Measurements from ENCODE around the gene STXBP6. TPM values are rescaled to one million over a fixed set of nuclear protein-coding genes. Genes with fewer than 3 reads are reported as not detected.

Gene STXBP6
- total and polyA plus RNA-seq, 2 donors (not counting 3 experiments of a cell fraction or from before 2014, with no cell fraction given), result 0.06 TPM; not detected in 1

GRCh38 chr14:24804552-24805212, 245.3 kb downstream of the STXBP6 start:
- no peak overlapping the region for H3K9ac ChIP-seq (replicated peaks; ENCODE audit: extremely low read depth, insufficient read depth, low read length)
- no peaks in the 10 kb centered on the region for H4K20me1 ChIP-seq (replicated peaks; ENCODE audit: control insufficient read depth, extremely low read depth, insufficient read depth, low read length)
- no peak for TF ChIP-seq MYC (IDR thresholded peaks at IDR 0.05; ENCODE audit: low read depth, low read length)
- TF ChIP-seq FOS (IDR thresholded peaks at IDR 0.05; ENCODE audit: borderline replicate concordance, insufficient read depth, low read length), result no peak
- TF ChIP-seq EZH2 (IDR thresholded peaks at IDR 0.05; ENCODE audit: borderline replicate concordance, low read depth, low read length, severe bottlenecking), result no peak
- no peak for TF ChIP-seq JUN (IDR thresholded peaks at IDR 0.05; ENCODE audit: borderline replicate concordance, insufficient read depth, insufficient read length, low read depth)
- TF ChIP-seq POLR2AphosphoS5 (IDR thresholded peaks at IDR 0.05; ENCODE audit: insufficient read depth, low read depth, low read length), result no peak
- TF ChIP-seq, protein P1, sequence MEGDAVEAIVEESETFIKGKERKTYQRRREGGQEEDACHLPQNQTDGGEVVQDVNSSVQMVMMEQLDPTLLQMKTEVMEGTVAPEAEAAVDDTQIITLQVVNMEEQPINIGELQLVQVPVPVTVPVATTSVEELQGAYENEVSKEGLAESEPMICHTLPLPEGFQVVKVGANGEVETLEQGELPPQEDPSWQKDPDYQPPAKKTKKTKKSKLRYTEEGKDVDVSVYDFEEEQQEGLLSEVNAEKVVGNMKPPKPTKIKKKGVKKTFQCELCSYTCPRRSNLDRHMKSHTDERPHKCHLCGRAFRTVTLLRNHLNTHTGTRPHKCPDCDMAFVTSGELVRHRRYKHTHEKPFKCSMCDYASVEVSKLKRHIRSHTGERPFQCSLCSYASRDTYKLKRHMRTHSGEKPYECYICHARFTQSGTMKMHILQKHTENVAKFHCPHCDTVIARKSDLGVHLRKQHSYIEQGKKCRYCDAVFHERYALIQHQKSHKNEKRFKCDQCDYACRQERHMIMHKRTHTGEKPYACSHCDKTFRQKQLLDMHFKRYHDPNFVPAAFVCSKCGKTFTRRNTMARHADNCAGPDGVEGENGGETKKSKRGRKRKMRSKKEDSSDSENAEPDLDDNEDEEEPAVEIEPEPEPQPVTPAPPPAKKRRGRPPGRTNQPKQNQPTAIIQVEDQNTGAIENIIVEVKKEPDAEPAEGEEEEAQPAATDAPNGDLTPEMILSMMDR (IDR thresholded peaks at IDR 0.05; ENCODE audit: extremely low read depth in 1 of 2, insufficient read depth in 1 of 2, low read depth in 1 of 2, low read length in 2 of 2), result no peak
- TF ChIP-seq POLR2A (IDR thresholded peaks at IDR 0.05; ENCODE audit: low read depth, low read length), result no peak
- no peak for TF ChIP-seq GATA2 (IDR thresholded peaks at IDR 0.05; ENCODE audit: insufficient read depth, insufficient read length, low read depth, low read length)
- TF ChIP-seq, protein P2, sequence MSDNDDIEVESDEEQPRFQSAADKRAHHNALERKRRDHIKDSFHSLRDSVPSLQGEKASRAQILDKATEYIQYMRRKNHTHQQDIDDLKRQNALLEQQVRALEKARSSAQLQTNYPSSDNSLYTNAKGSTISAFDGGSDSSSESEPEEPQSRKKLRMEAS (IDR thresholded peaks at IDR 0.05; ENCODE audit: insufficient read depth, insufficient read length), result no peak
- H3K27me3 ChIP-seq (ENCODE audit: control insufficient read depth in 2 of 2, insufficient read depth in 2 of 2, low read length in 2 of 2), result peaks cover 2 to 4% of the 10 kb centered on the region in 2 experiments
- no peaks in the 10 kb centered on the region for H3K79me2 ChIP-seq (ENCODE audit: control insufficient read depth, insufficient read depth, low read length)
- no peaks in the 10 kb centered on the region for H3K36me3 ChIP-seq (ENCODE audit: control insufficient read depth in 2 of 2, extremely low read depth in 1 of 2, insufficient read depth in 2 of 2, low read length in 2 of 2)
- BruUV-seq (replicated peaks), result no TSS peak
- DNase-seq (ENCODE audit: low read depth, low spot score) (no peak), FAIRE-seq (no peak)
- dilution Hi-C loops (cut with MboI; ENCODE audit: extremely low pct_ligation_motif_present, low sequenced_read_pairs), result no loop called here
- no peak overlapping the region for H2AFZ ChIP-seq (ENCODE audit: low read depth, low read length)
- H3K27ac ChIP-seq (ENCODE audit: insufficient read depth, low read depth, low read length), result no peak overlapping the region
- no peak overlapping the region for H3K4me2 ChIP-seq (ENCODE audit: insufficient read depth, low read length)
- CTCF ChIA-PET, result interaction anchor here (0.7 to 2.4 kb wide), 3 partner anchors 14 to 608 kb away, joined by 3 to 29 read pairs (median 16); no protein-coding TSS in a partner anchor
- H3K4me3 ChIP-seq (replicated peaks in 1 of 3; ENCODE audit: insufficient read depth in 1 of 3, low read depth in 1 of 3, low read length in 3 of 3), result no peak overlapping the region
- H3K9me3 ChIP-seq (replicated peaks; ENCODE audit: control insufficient read depth, insufficient read depth, low read length), result no peaks in the 10 kb centered on the region
- H3K4me1 ChIP-seq (ENCODE audit: control insufficient read depth, extremely low read depth, insufficient read depth, low read length), result no peaks in the 10 kb centered on the region
- POLR2A ChIA-PET, result no interaction called here
- intact Hi-C loops (cut with micrococcal nuclease), result no loop called here
- H3K9me1 ChIP-seq (replicated peaks; ENCODE audit: control insufficient read depth, extremely low read depth, insufficient read depth, low read length), result no peaks in the 10 kb centered on the region

Data from endothelial cell of umbilical vein (primary cell).